NB4 (cell line): ENCODE measurements around the gene SDK2.

ENCODE experiments used
- DNase-seq: peaks from one replicate; pipeline ENCODE4 v3.0.0; 2010; ENCODE audit warnings: low read depth
- H3K4me3 ChIP-seq: one replicate; pipeline ENCODE4 v1.5.1; 2011; ENCODE audit warnings: mild to moderate bottlenecking, low read depth, low read length, moderate library complexity
- MYC ChIP-seq: IDR thresholded peaks from 2 replicates; pipeline ENCODE4 v1.6.1; 2011; ENCODE audit warnings: low read depth, low read length
- POLR2A ChIP-seq: IDR thresholded peaks from 2 replicates; pipeline ENCODE4 v1.6.1; 2011; ENCODE audit warnings: mild to moderate bottlenecking; ENCODE audit not compliant: insufficient read length; ENCODE audit errors: extremely low read depth
- TF ChIP-seq, protein P1 (sequence below): IDR thresholded peaks from one replicate; pipeline ENCODE4 v1.5.1; 2012; ENCODE audit warnings: low read depth, low read length
- TF ChIP-seq, protein P2 (sequence below): IDR thresholded peaks from 2 replicates; pipeline ENCODE4 v1.6.1; 2011; ENCODE audit warnings: low read depth, low read length

The SDK2 gene

DNA sequence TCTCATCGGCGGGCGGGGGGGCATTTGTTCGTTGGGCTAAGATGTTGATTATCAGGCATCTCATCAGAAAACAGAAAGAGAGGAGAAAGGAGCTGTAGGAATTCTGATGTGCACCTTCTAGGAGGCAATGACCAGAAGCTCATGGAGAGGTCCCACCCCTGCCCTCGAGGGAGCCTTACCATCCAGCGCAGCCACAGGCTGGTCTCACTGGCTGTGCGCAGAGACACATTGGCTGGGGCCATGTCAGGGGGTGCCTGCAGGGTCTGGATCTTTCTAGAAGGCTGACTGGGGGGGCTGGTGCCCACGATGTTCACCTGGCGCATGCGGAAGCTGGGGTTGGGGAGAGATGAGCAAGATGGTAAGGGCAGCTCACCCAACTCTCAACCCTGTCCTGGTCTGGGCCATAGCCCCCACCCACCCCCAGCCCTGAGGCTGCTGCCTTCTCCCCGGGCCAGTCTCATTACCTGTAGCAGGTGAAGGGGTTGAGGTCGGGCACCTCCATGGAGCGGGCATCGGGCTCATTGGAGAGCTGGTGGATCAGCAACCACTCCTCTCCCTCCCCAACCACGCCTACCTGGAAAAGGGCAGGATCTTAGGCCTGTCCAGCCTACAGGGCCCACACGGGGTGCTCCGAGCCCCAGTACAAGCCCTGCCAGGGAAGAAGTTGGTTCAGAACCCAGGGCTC lies 246.2 kb downstream of the SDK2 start:
- TF ChIP-seq POLR2A (no peak), MYC (no peak)
- TF ChIP-seq, protein P1, sequence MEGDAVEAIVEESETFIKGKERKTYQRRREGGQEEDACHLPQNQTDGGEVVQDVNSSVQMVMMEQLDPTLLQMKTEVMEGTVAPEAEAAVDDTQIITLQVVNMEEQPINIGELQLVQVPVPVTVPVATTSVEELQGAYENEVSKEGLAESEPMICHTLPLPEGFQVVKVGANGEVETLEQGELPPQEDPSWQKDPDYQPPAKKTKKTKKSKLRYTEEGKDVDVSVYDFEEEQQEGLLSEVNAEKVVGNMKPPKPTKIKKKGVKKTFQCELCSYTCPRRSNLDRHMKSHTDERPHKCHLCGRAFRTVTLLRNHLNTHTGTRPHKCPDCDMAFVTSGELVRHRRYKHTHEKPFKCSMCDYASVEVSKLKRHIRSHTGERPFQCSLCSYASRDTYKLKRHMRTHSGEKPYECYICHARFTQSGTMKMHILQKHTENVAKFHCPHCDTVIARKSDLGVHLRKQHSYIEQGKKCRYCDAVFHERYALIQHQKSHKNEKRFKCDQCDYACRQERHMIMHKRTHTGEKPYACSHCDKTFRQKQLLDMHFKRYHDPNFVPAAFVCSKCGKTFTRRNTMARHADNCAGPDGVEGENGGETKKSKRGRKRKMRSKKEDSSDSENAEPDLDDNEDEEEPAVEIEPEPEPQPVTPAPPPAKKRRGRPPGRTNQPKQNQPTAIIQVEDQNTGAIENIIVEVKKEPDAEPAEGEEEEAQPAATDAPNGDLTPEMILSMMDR = no peak
- TF ChIP-seq, protein P2, sequence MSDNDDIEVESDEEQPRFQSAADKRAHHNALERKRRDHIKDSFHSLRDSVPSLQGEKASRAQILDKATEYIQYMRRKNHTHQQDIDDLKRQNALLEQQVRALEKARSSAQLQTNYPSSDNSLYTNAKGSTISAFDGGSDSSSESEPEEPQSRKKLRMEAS = no peak
- no peak overlapping the region for H3K4me3 ChIP-seq
- no peak for DNase-seq

- TF ChIP-seq, protein P2 = no peak
- no peak for DNase-seq
- no peak overlapping the region for H3K4me3 ChIP-seq
Measured at GRCh38 chr17:73397278-73397826, 246.9 kb downstream of the SDK2 start.

GRCh38 chr17:73396431-73397277 lies 247.6 kb downstream of the SDK2 start:
- no peak for DNase-seq
- TF ChIP-seq POLR2A = no peak
- TF ChIP-seq, protein P1 = no peak
- TF ChIP-seq, protein P2 = no peak
- TF ChIP-seq MYC = no peak

DNA sequence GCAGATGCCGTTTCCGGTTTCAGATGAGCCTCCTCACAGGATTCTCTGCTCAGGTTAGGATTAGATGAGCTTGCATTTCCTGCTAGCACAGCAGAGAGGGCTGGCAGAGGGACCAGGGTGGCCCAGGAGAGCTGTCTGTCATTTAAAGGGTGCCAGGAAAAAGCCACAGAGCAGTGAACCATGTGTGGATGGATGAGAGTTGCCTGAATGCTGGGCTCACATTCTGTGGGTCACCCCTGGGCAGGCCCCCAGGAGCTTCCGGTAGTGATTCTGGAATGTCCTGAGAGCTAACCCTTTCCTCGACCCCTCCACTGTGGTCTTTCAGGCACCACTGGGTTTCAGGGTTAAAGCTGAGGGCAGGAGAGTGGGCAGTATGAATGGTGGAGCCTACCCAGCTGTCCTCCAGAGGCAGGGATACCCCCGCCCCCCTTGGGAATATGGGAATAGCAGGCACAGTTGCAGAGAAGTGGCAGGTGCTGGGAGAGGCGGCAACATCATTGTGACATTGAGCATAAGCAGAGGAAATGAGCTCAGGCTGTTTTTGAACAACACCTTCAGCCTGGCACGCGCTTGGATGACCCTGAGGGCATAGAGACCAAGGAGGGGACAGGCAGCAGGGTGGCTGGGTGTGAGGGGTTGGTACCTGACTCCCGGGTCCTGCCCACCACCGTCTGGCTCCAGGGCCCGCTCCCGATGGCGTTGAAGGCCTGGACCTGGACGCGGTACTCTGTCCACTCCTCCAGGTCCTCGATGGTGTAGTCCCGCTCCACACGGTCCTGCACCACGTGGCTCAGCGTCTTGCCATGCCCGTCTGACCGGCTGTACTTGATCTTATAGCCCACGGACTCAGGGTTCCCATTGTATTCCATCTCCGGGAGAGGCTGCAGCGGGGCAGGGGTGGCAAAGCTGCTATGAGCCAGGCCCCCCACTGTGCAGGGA lies 249.5 kb downstream of the SDK2 start:
- DNase-seq = no peak
- H3K4me3 ChIP-seq = no peak overlapping the region
- TF ChIP-seq, protein P1 = no peak
- TF ChIP-seq MYC (no peak), POLR2A (no peak)
- TF ChIP-seq, protein P2 = no peak

More at GRCh38 chr17:73396431-73397277, 247.6 kb downstream of the SDK2 start:
- no peak overlapping the region for H3K4me3 ChIP-seq

GRCh38 chr17:73393962-73394361 lies 250.3 kb downstream of the SDK2 start:
- TF ChIP-seq, protein P2 = no peak
- TF ChIP-seq POLR2A = no peak
- TF ChIP-seq, protein P1 = no peak
- no peak for TF ChIP-seq MYC

More at GRCh38 chr17:73393962-73394361, 250.3 kb downstream of the SDK2 start:
- no peak overlapping the region for H3K4me3 ChIP-seq
- peak; percentile 60 for DNase-seq
